TTC549 (cell line): ENCODE data around the gene RAB11A.

ENCODE experiments used
- FAIRE-seq: peaks from 2 replicates; lab custom pipeline; 2012; peaks lifted over from hg19 to GRCh38; lab: Jason Lieb, UNC

RAB11A gene

GRCh38 chr15:65917936-65918335 lies 48.6 kb downstream of the RAB11A start:
- FAIRE-seq: no peak

DNA sequence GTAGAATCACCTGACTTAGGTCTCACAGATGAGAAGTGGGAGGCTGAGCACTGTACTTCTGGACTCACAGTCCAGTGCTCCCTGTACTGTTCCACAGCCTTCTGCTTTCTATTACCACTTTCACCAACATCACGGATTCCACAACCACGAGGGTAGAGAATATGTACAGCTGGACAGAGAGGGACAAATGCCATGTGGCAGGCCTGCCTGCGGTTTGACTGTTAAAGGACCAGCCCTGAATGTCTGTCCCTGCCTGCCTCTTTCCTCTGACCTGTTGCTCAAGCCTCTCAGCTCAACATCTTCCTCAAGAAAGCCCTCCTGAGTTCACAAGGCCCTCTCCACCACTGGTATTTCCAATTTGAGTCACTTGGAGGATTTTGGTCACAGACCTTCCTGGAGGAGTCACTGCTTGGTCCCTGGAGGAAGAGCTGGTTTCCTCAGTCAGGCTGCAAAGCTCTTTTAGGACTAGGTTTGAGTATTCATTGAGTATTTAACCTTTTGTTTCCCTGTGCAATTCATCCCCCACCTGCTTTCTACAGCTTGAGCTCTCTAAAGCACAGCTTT lies 49.1 kb downstream of the RAB11A start:
- FAIRE-seq: no peak

- FAIRE-seq: no peak
Measured at GRCh38 chr15:65918945-65919344, 49.7 kb downstream of the RAB11A start.

GRCh38 chr15:65919353-65919752 lies 50.1 kb downstream of the RAB11A start:
- FAIRE-seq: no peak

- FAIRE-seq: no peak
Measured at GRCh38 chr15:65920121-65920520, 50.8 kb downstream of the RAB11A start.

GRCh38 chr15:65920825-65921309 lies 51.6 kb downstream of the RAB11A start:
- FAIRE-seq: no peak

DNA sequence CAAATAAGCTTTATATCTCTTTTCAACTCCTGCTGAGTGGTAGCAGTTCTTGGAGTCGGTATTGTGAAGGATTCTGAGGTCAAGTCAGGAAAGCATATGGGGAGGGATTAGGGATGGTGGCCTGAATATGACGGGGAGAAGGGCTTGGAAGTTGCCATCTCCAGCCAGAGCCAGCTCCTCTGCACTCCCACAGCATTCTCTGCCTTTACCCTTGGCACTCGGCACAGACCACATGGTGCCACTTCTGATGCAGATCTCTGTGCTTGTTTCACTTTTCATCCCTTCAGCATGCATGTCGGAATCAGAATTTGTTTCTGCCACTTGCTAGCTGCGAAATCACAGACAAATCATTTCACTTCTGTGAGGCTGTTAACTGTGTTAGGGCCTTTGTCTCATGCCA lies 52.5 kb downstream of the RAB11A start:
- FAIRE-seq: no peak

DNA sequence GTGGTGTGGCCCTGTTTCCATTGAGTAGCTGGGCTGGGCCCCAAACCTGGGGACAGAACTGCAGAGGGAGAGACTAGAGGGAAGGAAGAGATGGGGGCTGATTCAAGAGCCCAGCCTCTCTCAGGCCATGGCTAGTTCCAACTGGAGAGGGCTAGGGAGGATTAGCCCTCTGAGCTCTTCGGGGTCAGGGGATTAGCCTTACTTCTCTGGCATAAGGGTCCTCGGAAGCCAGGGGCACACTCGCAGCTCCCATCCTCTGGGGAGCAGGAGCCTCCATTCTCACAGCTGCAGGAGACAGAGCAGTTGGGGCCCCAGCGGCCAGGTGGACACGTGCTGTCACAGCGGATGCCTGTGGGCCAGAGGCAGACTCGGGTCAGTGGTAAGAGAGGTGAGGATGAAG lies 53.3 kb downstream of the RAB11A start:
- no peak for FAIRE-seq

GRCh38 chr15:65923264-65923663 lies 54.0 kb downstream of the RAB11A start:
- FAIRE-seq: no peak

- FAIRE-seq: no peak
Measured at GRCh38 chr15:65924004-65924403, 54.7 kb downstream of the RAB11A start.

GRCh38 chr15:65925338-65925737 lies 56.0 kb downstream of the RAB11A start:
- no peak for FAIRE-seq

DNA sequence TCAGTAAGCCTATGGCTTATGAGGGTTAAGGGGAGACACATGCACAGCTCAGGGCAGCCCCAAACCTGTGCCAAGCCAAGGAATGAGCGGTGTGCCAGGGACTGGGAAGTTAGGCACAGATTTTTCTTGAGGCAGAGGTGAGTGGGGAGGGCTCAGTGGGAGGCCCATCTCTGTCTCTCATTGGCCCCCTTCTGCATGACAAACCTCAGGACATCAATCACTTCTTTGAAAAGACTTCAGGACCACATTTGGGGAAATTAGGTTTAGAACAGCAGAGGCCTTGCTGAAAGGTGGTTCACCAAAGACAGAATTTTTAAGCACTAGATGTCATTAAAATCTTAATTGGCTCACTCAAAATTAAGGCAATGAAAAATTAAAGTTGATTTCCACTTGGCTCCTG lies 57.2 kb downstream of the RAB11A start:
- FAIRE-seq: no peak

DNA sequence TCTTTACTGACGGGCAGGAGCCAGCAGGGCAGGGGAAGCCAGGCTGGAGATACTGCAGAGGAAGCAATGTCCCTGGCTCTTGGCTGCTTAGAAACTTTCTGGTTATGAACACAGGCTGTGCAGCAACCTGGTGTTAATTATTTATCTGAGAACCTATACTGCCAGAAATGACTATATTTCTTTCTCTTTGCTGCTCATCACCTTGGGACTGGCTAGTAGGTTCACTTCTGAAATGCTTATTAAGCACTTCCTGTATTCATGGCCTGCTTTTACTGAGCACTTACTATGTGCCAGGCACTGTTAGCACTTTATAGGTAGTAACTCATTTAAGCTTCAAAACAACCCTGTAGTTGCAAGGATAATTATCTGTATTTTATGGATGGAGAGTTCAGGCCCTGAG lies 57.6 kb downstream of the RAB11A start:
- no peak for FAIRE-seq

GRCh38 chr15:65927545-65927944 lies 58.3 kb downstream of the RAB11A start:
- FAIRE-seq: no peak

GRCh38 chr15:65929573-65929972 lies 60.3 kb downstream of the RAB11A start:
- FAIRE-seq: no peak

GRCh38 chr15:65930134-65930533 lies 60.8 kb downstream of the RAB11A start:
- FAIRE-seq: no peak

- FAIRE-seq: no peak
Measured at GRCh38 chr15:65931221-65931620, 61.9 kb downstream of the RAB11A start.

DNA sequence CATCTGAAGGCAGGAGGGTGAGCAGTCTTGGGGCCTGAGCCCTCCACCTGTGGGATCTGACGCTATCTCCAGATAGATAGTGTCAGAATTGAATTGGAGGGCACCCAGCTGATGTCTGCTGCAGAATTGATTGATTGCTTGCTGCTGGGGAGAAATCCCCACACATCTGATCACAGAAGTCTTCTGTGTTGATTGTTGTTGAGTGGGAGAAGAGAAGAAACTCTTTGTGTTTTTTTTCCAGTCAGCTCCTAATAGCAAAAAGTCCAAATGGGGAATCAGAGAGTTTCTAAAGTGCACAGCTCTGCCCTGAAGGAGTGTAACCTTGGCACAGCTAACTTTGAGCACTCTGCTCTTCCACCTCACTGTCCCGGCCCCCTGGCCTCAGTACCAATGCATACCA lies 66.1 kb downstream of the RAB11A start:
- no peak for FAIRE-seq

- FAIRE-seq: no peak
Measured at GRCh38 chr15:65936282-65936681, 67.0 kb downstream of the RAB11A start.

DNA sequence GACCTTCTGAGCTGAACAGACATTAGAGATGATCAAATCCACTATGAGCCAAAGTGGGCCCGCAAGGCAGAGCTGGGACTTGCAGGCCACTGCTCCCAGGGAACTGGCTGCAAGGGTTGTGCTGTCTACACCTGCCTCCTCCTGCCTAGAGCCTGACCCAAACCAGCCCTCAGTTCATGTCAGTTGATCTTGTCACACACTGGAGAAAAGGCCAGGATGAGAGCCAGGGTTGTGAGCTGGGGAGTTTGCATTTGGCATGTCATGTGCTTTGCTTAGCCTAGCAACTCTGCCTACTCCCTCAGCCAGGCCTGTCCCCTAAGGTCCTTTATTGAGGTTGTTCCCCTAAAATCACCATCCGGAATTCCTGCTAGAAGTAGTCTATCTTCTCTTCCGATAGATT lies 67.8 kb downstream of the RAB11A start:
- no peak for FAIRE-seq

- FAIRE-seq: no peak
Measured at GRCh38 chr15:65937476-65937875, 68.2 kb downstream of the RAB11A start.

GRCh38 chr15:65938604-65939003 lies 69.3 kb downstream of the RAB11A start:
- no peak for FAIRE-seq

GRCh38 chr15:65939901-65940617 lies 70.8 kb downstream of the RAB11A start:
- no peak for FAIRE-seq

- no peak for FAIRE-seq
Measured at GRCh38 chr15:65940618-65940909, 71.3 kb downstream of the RAB11A start.
